Activated CD4-positive, CD25-positive, alpha-beta regulatory T cell treated with anti-CD3 and anti-CD28 coated beads, Interleukin-2, amount 50 U/mL, for 24 hours (primary cell): Measurements from ENCODE around the gene PNO1.
A peak's percentile ranks its signal among the peaks of the same experiment; 100 is the strongest.

ENCODE experiments used
- ATAC-seq, 2 donors: fragments of 150-1000 bp; cut with Tn5 transposase; one replicate each; pipeline ENCODE4 v1.10.0; 2021; ENCODE audit warnings: mild to moderate bottlenecking in 1 of 2, moderate library complexity in 1 of 2

PNO1 gene

DNA sequence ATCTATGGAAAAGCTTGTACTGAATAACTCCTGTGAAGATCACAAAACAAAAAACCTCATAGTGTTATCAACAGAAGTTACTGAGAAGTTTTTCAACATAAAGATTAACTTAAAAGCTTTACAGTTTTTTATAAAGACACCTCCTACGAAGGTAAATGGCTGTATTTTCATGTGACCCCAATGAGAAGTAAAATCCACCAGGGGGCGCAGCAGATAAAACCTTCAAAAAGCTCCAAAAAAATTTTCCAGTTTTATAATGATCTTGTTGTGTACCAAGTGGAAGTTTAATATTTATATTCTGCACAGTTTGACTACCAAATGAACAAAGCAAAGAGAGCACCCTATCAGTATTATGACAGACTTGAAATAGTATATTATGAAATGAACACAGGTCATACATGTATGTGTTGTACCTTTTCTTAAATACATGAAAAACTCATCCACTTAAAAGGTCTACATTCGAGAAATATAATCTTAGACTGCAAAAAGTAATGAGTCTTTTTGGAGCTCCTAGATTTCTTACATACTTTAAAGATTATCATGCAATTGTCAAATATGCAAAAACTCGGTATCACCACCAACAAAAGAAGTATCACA is 38.5 kb downstream of the PNO1 start:
- no peak for ATAC-seq

DNA sequence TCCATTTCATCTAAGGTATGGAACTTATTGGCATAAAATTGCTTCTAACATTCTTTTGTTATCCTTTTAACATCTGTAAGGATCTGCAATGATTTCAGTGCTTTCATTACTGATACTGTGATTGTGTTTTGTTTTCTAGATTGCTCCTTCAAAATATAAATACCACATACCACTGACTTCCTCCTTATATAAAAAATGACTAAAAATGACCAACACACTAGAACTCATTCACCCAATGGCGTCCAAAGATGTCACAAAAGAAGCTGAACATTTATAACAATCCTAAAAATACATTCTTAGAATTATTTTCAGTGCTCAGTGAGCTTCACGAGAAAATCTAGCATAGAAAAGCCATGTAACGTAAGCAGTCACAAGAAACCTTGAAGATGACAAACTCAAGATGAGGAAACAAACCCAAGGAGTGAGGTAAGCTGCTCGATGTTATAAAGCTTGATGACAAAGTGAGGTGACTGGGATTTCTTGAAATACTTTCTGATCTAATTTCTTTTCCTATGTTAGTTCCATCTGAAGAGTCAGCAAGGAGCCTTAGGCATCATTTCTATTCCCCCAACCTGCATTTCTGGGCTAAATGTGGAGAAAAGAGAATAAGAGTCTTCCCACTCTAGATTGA is 42.6 kb downstream of the PNO1 start:
- no peak for ATAC-seq

DNA sequence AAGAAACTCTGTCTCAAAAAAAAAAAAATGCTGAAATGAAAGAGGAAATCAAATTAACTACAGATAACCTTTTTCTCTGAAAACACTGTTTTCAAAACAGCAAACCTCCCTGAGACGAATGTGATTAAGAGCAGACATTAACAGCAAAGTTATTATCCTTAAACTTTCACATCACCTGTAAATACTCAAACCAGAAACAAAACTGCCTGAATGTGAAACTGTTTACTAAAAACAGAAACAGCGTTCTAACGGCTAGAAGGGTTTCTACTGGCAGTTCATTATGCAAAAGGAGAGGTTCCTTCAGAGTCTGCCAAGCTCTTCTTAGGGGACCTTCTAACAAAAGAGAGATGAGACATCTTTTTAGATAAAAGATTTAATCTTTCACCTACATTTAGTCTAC is 45.9 kb downstream of the PNO1 start:
- ATAC-seq, result peak; percentile 85 to 92

DNA sequence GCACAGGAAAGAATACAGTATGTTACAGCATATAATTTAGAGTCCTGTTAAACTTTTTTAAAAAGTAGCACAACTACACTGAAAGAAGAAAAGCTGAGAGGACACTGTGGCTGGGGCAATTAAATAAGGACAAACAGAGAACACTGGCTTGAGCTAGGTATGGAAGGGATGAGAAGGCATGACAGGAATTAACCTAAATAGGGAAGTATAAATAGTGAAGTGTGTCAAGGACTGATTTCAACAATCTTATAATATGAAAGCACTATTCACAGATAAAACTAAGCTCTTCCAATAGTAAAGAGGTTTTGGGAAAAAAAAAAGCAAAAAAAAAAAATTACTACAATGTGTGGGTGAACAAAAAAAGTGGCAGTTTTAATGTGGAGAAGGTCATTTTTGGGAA is 49.1 kb downstream of the PNO1 start:
- ATAC-seq, result no peak

DNA sequence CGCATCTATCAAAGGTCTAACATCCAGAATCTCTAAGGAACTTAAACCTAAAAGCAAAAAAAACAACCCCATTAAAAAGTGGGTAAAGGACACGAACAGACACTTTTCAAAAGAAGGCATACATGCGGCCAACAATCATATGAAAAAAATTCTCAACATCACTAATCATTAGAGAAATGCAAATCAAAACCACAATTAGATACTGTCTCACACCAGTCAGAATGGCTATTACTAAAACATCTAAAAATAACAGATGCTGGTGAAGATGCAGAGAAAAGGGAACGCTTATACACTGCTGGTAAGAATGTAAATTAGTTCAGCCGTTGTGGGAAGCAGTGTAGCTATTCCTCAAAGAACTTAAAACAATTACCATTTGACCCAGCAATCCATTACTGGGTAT is 56.7 kb downstream of the PNO1 start:
- peak in 1 of 2 donors; percentile 28 for ATAC-seq

DNA sequence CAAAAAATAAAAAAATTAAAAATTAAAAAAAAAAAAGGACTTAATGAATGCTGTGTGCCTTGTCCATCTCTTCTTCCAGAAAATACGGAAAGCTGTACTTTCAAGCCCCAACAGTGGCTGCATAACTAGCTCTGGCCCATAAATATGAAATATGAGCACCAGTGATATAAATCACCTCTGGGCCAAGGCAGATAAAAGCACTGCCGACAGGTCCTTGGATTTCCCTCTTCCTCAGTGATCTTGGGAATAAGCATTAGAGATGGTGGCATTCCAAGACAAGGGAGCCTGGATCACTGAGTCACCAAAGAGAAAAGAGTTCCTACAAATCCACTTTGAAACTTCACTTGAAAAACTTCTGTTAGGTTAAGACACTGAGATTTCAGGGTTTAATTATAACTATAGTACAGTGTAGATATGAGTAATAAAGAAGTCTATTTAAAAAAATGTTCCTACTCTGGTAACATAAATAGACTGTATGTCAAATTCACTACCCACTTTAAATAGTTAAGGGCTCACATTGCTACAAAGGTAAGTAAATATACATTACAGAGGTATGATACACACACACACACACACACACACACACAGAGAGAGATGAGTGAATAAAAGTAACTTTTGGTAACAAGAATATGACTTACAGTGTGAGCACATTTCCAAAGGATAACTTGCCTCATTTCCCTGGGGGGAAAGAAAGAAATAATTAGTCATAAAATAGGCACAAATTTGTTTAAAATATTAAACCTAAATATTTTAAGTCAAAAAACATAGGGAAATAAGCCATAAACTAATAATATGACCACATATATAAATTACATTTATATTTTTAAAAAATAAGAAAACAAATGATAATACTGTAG is 59.0 kb downstream of the PNO1 start:
- ATAC-seq, result peak in 1 of 2 donors; percentile 41

DNA sequence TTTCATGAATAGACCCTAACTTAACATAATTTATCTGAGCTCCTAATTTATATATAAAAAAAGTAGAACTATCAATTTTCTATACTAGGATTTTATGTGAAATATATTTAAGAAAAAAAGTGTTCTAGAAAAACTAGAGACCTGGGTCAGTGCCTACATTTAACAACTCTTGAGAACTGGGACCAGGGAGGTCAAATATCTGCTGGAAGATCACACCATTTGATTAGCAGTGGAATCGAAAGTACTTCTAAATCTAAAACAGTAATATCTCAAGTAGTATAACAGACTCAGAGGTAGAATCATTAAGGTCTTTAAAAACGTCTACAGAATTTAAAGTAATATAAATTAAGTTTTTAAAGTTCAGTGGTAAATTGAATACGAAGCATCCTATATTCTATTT is 60.0 kb downstream of the PNO1 start:
- ATAC-seq, result no peak

DNA sequence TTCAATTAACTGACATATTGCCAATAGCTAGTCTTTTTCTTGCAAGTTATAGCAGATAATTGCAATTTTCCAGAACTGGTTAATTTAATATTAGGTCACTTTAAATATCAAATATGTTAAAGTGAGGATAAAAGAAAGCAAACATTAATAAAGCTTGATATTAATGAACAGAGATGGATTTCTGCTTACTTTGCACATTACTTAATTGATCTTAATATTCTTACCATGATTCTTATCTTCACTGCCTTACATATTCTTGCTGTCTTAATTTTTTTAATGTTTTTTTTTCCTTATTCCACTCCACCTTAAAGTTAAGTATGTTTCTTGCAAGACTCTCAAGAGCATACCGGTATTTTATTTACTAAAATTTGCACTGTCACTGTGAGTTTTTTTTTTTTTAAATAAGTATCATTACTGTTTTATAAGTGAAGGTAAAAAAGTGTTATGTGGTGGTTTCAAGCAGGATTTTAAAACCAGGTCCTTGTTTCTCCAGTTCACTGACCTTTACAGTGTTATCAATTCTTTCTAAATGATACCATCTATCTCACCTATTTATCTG is 60.7 kb downstream of the PNO1 start:
- ATAC-seq, result no peak

DNA sequence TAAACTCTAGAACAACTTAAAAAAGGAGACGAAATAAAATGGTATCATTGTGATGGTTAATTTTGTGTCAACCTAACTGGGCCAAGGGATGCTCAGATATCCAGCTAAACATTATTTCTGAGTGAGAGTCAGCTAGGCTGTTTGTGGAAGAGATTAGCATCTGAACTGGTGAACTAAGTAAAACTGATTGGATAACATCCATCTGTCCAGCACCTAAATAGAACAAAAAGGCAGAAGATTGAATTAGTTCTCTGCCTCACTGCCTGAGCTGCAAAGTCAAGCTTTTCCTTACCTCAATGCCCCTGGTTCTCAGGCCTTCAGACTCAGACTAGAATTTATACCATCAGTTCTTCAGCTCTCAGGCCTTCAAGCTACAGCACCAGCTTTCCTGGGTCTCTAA is 64.6 kb downstream of the PNO1 start:
- ATAC-seq, result no peak

DNA sequence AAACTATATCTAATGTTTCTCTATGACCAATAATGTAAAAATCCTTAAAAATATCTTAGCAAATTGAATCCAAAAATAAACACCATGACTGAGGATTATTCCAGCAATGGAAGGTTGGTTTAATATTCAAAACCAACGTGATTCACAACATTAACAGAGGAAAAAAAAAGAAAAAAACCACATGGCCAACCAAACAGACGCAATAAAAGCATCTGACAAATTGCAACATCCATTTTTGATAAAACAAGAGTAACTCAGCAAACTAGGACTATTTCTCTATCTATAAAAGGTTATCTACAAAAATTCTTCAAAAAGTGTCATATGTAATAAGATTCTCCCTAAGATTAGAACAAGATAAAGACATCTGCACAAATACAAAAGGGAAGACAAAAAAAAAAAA is 65.7 kb downstream of the PNO1 start:
- ATAC-seq, result no peak

DNA sequence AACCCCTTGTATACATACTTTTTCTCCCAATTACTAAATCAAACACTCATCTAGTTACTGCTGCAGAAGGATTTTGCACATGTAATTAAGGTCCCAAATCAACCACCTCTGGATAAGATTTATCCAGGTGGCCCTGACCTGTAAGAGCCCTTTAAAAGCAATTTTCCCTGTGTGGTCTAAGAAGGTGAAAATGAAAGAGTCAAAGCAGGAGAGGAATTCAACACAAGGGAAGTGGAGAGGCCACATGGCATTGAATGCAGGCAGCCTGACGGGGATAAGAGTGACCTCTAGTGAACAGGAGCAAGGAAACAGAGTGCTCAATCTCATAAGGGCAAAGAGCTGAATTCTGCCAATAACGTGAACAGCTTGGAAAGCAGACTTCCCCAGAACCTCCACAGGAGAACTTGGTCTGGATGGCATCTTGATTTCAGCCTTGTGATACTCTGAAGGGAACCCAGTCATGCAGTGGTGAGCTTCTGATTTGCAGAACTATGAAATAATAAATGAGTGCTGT is 67.5 kb downstream of the PNO1 start:
- ATAC-seq, result peak; percentile 20 to 35
